Stimulated activated naive B cell treated with anti-CD40 and anti-IgM and Interleukin-4, amounts not matched to agents 10 μg/mL and 1 μg/mL and 100 μg/mL, for 72 hours (primary cell): ENCODE measurements around the gene SSNA1.

Experiments used
- ATAC-seq, 2 donors: fragments of 150-1000 bp; cut with Tn5 transposase; replicated peaks; 2 replicates each; pipeline ENCODE4 v1.10.0; 2021; ENCODE audit warnings: moderate library complexity in 1 of 2
- DNase-seq: peaks from one replicate; pipeline ENCODE4 v3.0.0; 2021
- H3K27ac Mint-ChIP-seq: one replicate; pipeline ENCODE4 v1.8.0; 2022; ENCODE audit warnings: mild to moderate bottlenecking, mixed read lengths
- H3K27me3 Mint-ChIP-seq, 2 donors: one replicate each; pipeline ENCODE4 v1.8.0; 2022; ENCODE audit warnings: mixed read lengths in 2 of 2
- H3K36me3 Mint-ChIP-seq, 2 donors: one replicate each; pipeline ENCODE4 v1.8.0; 2022; ENCODE audit warnings: mixed read lengths in 2 of 2, mild to moderate bottlenecking in 1 of 2
- H3K4me1 Mint-ChIP-seq, 2 donors: one replicate each; pipeline ENCODE4 v1.8.0; 2022; ENCODE audit warnings: mixed read lengths in 2 of 2, mild to moderate bottlenecking in 1 of 2
- H3K4me3 Mint-ChIP-seq, 2 donors: one replicate each; pipeline ENCODE4 v1.8.0; 2022; ENCODE audit warnings: mild to moderate bottlenecking in 2 of 2, mixed read lengths in 2 of 2, moderate library complexity in 1 of 2
- H3K9me3 Mint-ChIP-seq, 2 donors: one replicate each; pipeline ENCODE4 v1.8.0; 2022; ENCODE audit warnings: mixed read lengths in 2 of 2, mild to moderate bottlenecking in 1 of 2

SSNA1 gene

GRCh38 chr9:137161558-137162486, 26.7 kb upstream of the SSNA1 start:
- Mint-ChIP-seq H3K27ac (no peak overlapping the region), H3K36me3 (no peaks in the 10 kb centered on the region), H3K4me3 (no peak overlapping the region), H3K4me1 (peaks cover 18 to 24% of the 10 kb centered on the region in 2 donors), H3K9me3 (no peaks in the 10 kb centered on the region), H3K27me3 (peaks cover 71 to 85% of the 10 kb centered on the region in 2 donors)
- no peak for DNase-seq
- ATAC-seq = no peak

DNA sequence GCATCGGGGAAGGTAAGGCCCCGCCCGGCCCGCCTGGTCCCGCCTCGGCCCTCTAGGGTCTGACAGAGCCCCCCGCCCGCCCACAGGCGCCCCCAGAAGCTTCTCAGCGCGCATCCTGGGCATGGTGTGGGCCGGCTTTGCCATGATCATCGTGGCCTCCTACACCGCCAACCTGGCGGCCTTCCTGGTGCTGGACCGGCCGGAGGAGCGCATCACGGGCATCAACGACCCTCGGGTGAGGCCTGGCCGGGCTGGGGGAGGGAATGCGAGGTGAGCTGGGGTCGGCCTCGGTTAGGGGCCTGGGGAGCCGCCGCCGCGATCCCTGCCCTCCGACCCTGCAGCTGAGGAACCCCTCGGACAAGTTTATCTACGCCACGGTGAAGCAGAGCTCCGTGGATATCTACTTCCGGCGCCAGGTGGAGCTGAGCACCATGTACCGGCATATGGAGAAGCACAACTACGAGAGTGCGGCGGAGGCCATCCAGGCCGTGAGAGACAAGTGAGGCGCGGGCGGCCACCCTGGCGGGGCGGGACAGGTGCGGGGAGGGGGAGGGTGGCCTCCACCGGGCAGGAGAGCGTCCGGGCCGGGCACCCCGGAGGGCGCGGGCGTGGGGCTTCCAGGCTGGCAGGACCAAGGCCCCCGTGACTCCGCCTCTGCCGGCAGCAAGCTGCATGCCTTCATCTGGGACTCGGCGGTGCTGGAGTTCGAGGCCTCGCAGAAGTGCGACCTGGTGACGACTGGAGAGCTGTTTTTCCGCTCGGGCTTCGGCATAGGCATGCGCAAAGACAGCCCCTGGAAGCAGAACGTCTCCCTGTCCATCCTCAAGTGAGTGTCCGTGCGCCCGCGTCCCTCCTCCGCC, 25.7 kb upstream of the SSNA1 start:
- Mint-ChIP-seq H3K36me3 (no peaks in the 10 kb centered on the region), H3K27me3 (peaks cover 65 to 78% of the 10 kb centered on the region in 2 donors), H3K4me1 (peaks cover 14 to 19% of the 10 kb centered on the region in 2 donors), H3K27ac (no peak overlapping the region), H3K9me3 (no peaks in the 10 kb centered on the region), H3K4me3 (peak overlapping the region in 1 of 2 donors; percentile 39)
- ATAC-seq (no peak), DNase-seq (no peak)

DNA sequence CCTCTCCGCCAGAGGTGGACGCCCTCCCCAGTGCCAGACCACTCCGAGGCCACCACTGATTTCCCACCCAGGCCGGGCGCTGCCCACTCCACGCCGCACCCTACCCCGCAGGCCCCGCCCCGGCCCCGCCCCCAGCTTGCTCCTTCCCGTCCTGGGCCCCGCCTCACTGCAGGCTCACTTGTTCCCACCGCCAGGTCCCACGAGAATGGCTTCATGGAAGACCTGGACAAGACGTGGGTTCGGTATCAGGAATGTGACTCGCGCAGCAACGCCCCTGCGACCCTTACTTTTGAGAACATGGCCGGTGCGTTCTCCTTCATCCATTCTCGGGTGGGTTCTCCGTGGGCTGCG, 25.1 kb upstream of the SSNA1 start:
- Mint-ChIP-seq H3K4me1 (peaks cover 11 to 19% of the 10 kb centered on the region in 2 donors), H3K9me3 (no peaks in the 10 kb centered on the region), H3K27me3 (peaks cover 59 to 77% of the 10 kb centered on the region in 2 donors), H3K4me3 (peak overlapping the region in 1 of 2 donors; percentile 29), H3K36me3 (no peaks in the 10 kb centered on the region), H3K27ac (peak overlapping the region; percentile 83)
- ATAC-seq (no peak), DNase-seq (no peak)

DNA sequence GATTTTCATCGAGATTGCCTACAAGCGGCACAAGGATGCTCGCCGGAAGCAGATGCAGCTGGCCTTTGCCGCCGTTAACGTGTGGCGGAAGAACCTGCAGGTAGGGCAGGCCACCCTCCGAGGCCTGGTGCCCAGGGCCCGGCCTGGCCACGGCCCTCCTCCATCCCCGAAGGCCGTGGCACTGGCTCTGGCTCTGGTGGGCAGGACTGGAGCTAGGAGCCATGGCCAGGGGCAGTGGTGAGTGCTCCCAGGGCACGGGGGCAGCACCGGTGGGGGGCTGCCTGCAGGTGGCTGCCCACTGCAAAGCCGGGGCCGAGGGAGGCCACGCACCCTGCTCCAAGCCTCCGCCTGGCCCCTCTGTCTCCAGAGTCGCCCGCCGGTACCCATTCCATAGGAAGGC, 24.7 kb upstream of the SSNA1 start:
- H3K27ac Mint-ChIP-seq = peak overlapping the region; percentile 83
- no peak for DNase-seq
- ATAC-seq = no peak
- peaks cover 59 to 77% of the 10 kb centered on the region in 2 donors for H3K27me3 Mint-ChIP-seq
- no peaks in the 10 kb centered on the region for H3K9me3 Mint-ChIP-seq
- no peaks in the 10 kb centered on the region for H3K36me3 Mint-ChIP-seq
- H3K4me3 Mint-ChIP-seq = peak overlapping the region in 1 of 2 donors; percentile 29
- H3K4me1 Mint-ChIP-seq = peaks cover 11 to 21% of the 10 kb centered on the region in 2 donors

- Mint-ChIP-seq H3K4me1 (peaks cover 6 to 19% of the 10 kb centered on the region in 2 donors), H3K4me3 (no peak overlapping the region), H3K36me3 (no peaks in the 10 kb centered on the region), H3K9me3 (no peaks in the 10 kb centered on the region), H3K27ac (no peak overlapping the region), H3K27me3 (peaks cover 54 to 76% of the 10 kb centered on the region in 2 donors)
- no peak for DNase-seq
- ATAC-seq = no peak
These were observed 23.9 kb upstream of the SSNA1 start for GRCh38 chr9:137164370-137165249.

GRCh38 chr9:137165250-137165836, 23.1 kb upstream of the SSNA1 start:
- no peak overlapping the region for H3K27ac Mint-ChIP-seq
- DNase-seq (no peak), ATAC-seq (no peak)
- H3K9me3 Mint-ChIP-seq = no peaks in the 10 kb centered on the region
- H3K4me1 Mint-ChIP-seq = peaks cover 8 to 20% of the 10 kb centered on the region in 2 donors
- no peak overlapping the region for H3K4me3 Mint-ChIP-seq
- no peaks in the 10 kb centered on the region for H3K36me3 Mint-ChIP-seq
- H3K27me3 Mint-ChIP-seq = peaks cover 52 to 74% of the 10 kb centered on the region in 2 donors

DNA sequence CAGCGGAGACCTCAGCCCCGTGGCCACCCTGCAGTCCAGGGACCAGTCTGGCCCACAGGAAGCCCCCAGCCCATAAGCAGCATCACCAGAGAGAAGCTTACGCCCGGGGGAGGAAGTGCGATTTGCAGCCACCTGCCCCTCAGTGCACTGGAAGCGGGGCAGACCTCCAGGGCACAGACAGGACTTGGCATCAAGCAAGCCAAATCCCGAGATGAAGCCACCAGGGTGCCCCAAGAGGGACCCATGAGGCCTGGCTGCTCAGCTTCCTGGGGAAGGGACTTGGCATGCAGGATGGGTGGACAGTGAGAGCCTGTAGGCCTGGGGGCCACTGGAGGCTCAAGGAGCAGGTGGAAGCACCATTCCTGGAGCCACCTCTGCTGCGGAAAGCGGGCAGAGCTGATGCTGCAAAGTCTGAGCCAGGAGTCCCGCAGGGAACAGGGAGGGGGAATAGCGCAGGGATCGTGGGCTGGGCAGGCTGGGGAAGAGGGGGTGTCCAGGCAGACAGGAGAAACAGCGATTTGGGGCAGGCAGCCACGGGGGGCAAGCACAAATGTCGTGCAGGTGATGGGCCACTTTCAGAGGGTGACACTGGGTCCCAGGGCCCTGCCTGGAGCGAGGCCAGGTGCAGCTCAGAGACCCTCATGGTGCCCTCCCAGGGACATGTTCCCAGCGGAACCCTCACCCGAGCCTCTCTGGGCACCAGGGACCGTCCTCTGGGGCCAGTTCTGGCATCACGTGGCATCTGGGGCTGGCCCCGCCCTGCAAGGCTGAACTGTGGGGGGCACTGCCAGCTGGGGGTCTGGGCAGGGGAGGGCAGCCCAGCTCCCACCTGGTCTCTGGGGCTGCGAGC, 21.9 kb upstream of the SSNA1 start:
- Mint-ChIP-seq H3K4me1 (peaks cover 11 to 27% of the 10 kb centered on the region in 2 donors), H3K27me3 (peaks cover 51 to 76% of the 10 kb centered on the region in 2 donors), H3K4me3 (peak overlapping the region; percentile 7 to 43), H3K36me3 (no peaks in the 10 kb centered on the region), H3K9me3 (no peaks in the 10 kb centered on the region), H3K27ac (no peak overlapping the region)
- DNase-seq (no peak), ATAC-seq (no peak)

- no peak for ATAC-seq
- no peak for DNase-seq
- Mint-ChIP-seq H3K4me3 (no peak overlapping the region), H3K4me1 (peaks cover 11 to 27% of the 10 kb centered on the region in 2 donors), H3K27me3 (peaks cover 52 to 77% of the 10 kb centered on the region in 2 donors), H3K36me3 (no peaks in the 10 kb centered on the region), H3K9me3 (no peaks in the 10 kb centered on the region), H3K27ac (no peak overlapping the region)
These were observed 21.2 kb upstream of the SSNA1 start for GRCh38 chr9:137167277-137167746.

GRCh38 chr9:137167747-137168572, 20.5 kb upstream of the SSNA1 start:
- H3K36me3 Mint-ChIP-seq = no peaks in the 10 kb centered on the region
- ATAC-seq (peak; percentile 10 to 35), DNase-seq (no peak)
- H3K4me1 Mint-ChIP-seq = peaks cover 11 to 28% of the 10 kb centered on the region in 2 donors
- H3K27ac Mint-ChIP-seq = no peak overlapping the region
- H3K4me3 Mint-ChIP-seq = peak overlapping the region in 1 of 2 donors; percentile 71
- no peaks in the 10 kb centered on the region for H3K9me3 Mint-ChIP-seq
- peaks cover 48 to 72% of the 10 kb centered on the region in 2 donors for H3K27me3 Mint-ChIP-seq

DNA sequence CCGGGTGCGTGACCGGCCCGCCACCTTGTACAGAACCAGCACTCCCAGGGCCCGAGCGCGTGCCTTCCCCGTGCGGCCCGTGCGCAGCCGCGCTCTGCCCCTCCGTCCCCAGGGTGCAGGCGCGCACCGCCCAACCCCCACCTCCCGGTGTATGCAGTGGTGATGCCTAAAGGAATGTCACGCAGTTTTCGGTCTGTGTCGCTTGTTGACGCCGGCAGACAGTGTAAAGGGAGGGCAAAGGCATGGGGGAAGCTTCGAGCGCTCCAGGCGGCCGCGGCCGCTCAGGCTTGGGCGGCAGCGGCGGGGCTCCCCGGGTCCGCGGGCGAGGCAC, 19.9 kb upstream of the SSNA1 start:
- Mint-ChIP-seq H3K36me3 (no peaks in the 10 kb centered on the region), H3K9me3 (no peaks in the 10 kb centered on the region), H3K4me3 (peak overlapping the region; percentile 60 to 71), H3K4me1 (peaks cover 11 to 32% of the 10 kb centered on the region in 2 donors), H3K27me3 (peaks cover 49 to 68% of the 10 kb centered on the region in 2 donors), H3K27ac (no peak overlapping the region)
- ATAC-seq (peak; percentile 28 to 49), DNase-seq (no peak)

- Mint-ChIP-seq H3K9me3 (no peaks in the 10 kb centered on the region), H3K4me1 (peaks cover 11 to 32% of the 10 kb centered on the region in 2 donors), H3K27me3 (peaks cover 45 to 63% of the 10 kb centered on the region in 2 donors), H3K36me3 (no peaks in the 10 kb centered on the region), H3K4me3 (peak overlapping the region; percentile 71 to 74), H3K27ac (no peak overlapping the region)
- ATAC-seq = peak; percentile 32 to 48
- DNase-seq = no peak
These were observed 19.3 kb upstream of the SSNA1 start for GRCh38 chr9:137168904-137169856.
